CD14-positive monocyte (primary cell): ENCODE data around the gene SPATS2L. TPM values are rescaled to one million over a fixed set of nuclear protein-coding genes. Genes with fewer than 3 reads are reported as not detected.

Experiments used
- DNase-seq, 3 donors: peaks; one replicate each; pipeline ENCODE4 v3.0.0-alpha.2; 2011 to 2022
- H2AFZ ChIP-seq: 2 replicates; pipeline ENCODE4 v1.6.0; 2012; ENCODE audit warnings: mild to moderate bottlenecking, low read depth, low read length, inconsistent platforms; ENCODE audit not compliant: insufficient read depth, poor library complexity, severe bottlenecking
- H3K27ac ChIP-seq, 2 donors: 1 replicate in 1 of 2; 2 replicates in 1 of 2; pipeline ENCODE4 v1.5.1; 2012 to 2013; ENCODE audit warnings: low read length in 2 of 2, control low read depth in 1 of 2, inconsistent platforms in 1 of 2, low read depth in 1 of 2, mild to moderate bottlenecking in 1 of 2
- H3K27me3 ChIP-seq, 2 donors: one replicate each; pipeline versions ENCODE4 v1.6.0 to v1.6.1; 2011 to 2013; ENCODE audit warnings: low read length in 2 of 2; ENCODE audit not compliant: control insufficient read depth in 2 of 2, insufficient read depth in 2 of 2
- H3K36me3 ChIP-seq, 2 donors: replicated peaks in 1 of 2; 1 replicate in 1 of 2; 2 replicates in 1 of 2; pipeline versions ENCODE4 v1.5.1 to v1.6.1; 2012 to 2013; ENCODE audit warnings: low read length in 2 of 2, control low read depth in 1 of 2, inconsistent platforms in 1 of 2, mild to moderate bottlenecking in 1 of 2; ENCODE audit not compliant: insufficient read depth in 2 of 2, control insufficient read depth in 1 of 2
- H3K4me1 ChIP-seq, 2 donors: 1 replicate in 1 of 2; 2 replicates in 1 of 2; pipeline versions ENCODE4 v1.5.1 to v1.6.1; 2012 to 2013; ENCODE audit warnings: low read length in 2 of 2, control low read depth in 1 of 2, inconsistent platforms in 1 of 2, mild to moderate bottlenecking in 1 of 2, moderate library complexity in 1 of 2; ENCODE audit not compliant: insufficient read depth in 2 of 2, control insufficient read depth in 1 of 2
- H3K4me2 ChIP-seq: replicated peaks from 2 replicates; pipeline ENCODE3; 2012; ENCODE audit warnings: low read length, moderate library complexity, mild to moderate bottlenecking; ENCODE audit not compliant: poor library complexity, severe bottlenecking; ENCODE audit errors: extremely low read depth
- H3K4me3 ChIP-seq, 3 experiments: fragments of 200-600 bp in 1 of 3; sonication (generic) in 1 of 3; replicated peaks in 1 of 3; 1 replicate in 2 of 3; 2 replicates in 1 of 3; pipeline ENCODE4 v1.5.1; 2011 to 2013; ENCODE audit warnings: low read length in 3 of 3, mild to moderate bottlenecking in 3 of 3, control low read depth in 2 of 3, low read depth in 2 of 3, inconsistent platforms in 1 of 3, moderate library complexity in 1 of 3
- H3K79me2 ChIP-seq: 2 replicates; pipeline ENCODE4 v1.6.0; 2012; ENCODE audit warnings: mild to moderate bottlenecking, control low read depth, inconsistent platforms, low read length, moderate library complexity; ENCODE audit not compliant: insufficient read depth
- H3K9ac ChIP-seq: 2 replicates; pipeline ENCODE4 v1.6.0; 2017; ENCODE audit warnings: low read length, mild to moderate bottlenecking; ENCODE audit not compliant: insufficient read depth, poor library complexity, severe bottlenecking
- H3K9me3 ChIP-seq, 2 donors: replicated peaks in 1 of 2; 1 replicate in 1 of 2; 2 replicates in 1 of 2; pipeline versions ENCODE4 v1.5.1 to v1.6.1; 2012 to 2013; ENCODE audit warnings: low read length in 2 of 2, control low read depth in 1 of 2; ENCODE audit not compliant: control insufficient read depth in 1 of 2, insufficient read depth in 1 of 2
- H4K20me1 ChIP-seq: 2 replicates; pipeline ENCODE4 v1.6.0; 2012; ENCODE audit warnings: mild to moderate bottlenecking, low read length, control low read depth, moderate library complexity; ENCODE audit not compliant: insufficient read depth
- H3K27ac Mint-ChIP-seq, 7 donors: one replicate each; pipeline ENCODE4 v1.8.0; 2020; ENCODE audit warnings: mild to moderate bottlenecking in 7 of 7, mixed read lengths in 7 of 7, moderate library complexity in 6 of 7, inconsistent platforms in 2 of 7
- H3K27me3 Mint-ChIP-seq, 3 donors: one replicate each; pipeline ENCODE4 v1.8.0; 2021 to 2022; ENCODE audit warnings: low read depth in 3 of 3, mild to moderate bottlenecking in 3 of 3, mixed read lengths in 3 of 3, moderate library complexity in 3 of 3, inconsistent platforms in 1 of 3
- H3K36me3 Mint-ChIP-seq, 2 donors: one replicate each; pipeline ENCODE4 v1.8.0; 2020; ENCODE audit warnings: mixed read lengths in 2 of 2, inconsistent platforms in 1 of 2, mild to moderate bottlenecking in 1 of 2
- H3K4me1 Mint-ChIP-seq: one replicate; pipeline ENCODE4 v1.8.0; 2020; ENCODE audit warnings: mild to moderate bottlenecking, mixed read lengths
- H3K4me3 Mint-ChIP-seq, 2 donors: one replicate each; pipeline ENCODE4 v1.8.0; 2020; ENCODE audit warnings: mild to moderate bottlenecking in 2 of 2, mixed read lengths in 2 of 2, moderate library complexity in 1 of 2
- H3K9me3 Mint-ChIP-seq, 7 donors: one replicate each; pipeline ENCODE4 v1.8.0; 2020 to 2022; ENCODE audit warnings: mixed read lengths in 7 of 7, mild to moderate bottlenecking in 6 of 7, moderate library complexity in 6 of 7, inconsistent platforms in 2 of 7
- CTCF ChIP-seq: fragments of 200-600 bp; IDR thresholded peaks from one replicate; pipeline ENCODE4 v1.8.0; 2022; ENCODE audit warnings: antibody characterized with exemption, mild to moderate bottlenecking
- WGBS: methylation state at CpG from one replicate; pipeline ENCODE4 v1.1.5; 2013; ENCODE audit warnings: missing lambda C conversion rate; ENCODE audit not compliant: insufficient coverage; 5-methylcytosine and 5-hydroxymethylcytosine counted together
- intact Hi-C, 2 donors: fragments of 100-400 bp; cut with micrococcal nuclease; formaldehyde crosslinking; loops; one replicate each; pipeline versions ENCODE4 v1.15.0 to v1.15.1; 2023
- polyA plus RNA-seq, 3 donors: library from polyadenylated mRNA; depleted of rRNA in 1 of 3; unstranded in 2 of 3; stranded (reverse) in 1 of 3; fragments of 300-500 nt in 2 of 3; fragments of >200 nt in 1 of 3; fragmentation: Illumina TruSeq in 2 of 3; gene quantifications; 1 replicate in 2 of 3; 2 replicates in 1 of 3; pipeline ENCODE4 v1.2.3, GENCODE V29; 2012 to 2021

The SPATS2L gene
- polyA plus RNA-seq, 3 donors, result 2.7 to 5.2 (median 3.2) TPM

DNA sequence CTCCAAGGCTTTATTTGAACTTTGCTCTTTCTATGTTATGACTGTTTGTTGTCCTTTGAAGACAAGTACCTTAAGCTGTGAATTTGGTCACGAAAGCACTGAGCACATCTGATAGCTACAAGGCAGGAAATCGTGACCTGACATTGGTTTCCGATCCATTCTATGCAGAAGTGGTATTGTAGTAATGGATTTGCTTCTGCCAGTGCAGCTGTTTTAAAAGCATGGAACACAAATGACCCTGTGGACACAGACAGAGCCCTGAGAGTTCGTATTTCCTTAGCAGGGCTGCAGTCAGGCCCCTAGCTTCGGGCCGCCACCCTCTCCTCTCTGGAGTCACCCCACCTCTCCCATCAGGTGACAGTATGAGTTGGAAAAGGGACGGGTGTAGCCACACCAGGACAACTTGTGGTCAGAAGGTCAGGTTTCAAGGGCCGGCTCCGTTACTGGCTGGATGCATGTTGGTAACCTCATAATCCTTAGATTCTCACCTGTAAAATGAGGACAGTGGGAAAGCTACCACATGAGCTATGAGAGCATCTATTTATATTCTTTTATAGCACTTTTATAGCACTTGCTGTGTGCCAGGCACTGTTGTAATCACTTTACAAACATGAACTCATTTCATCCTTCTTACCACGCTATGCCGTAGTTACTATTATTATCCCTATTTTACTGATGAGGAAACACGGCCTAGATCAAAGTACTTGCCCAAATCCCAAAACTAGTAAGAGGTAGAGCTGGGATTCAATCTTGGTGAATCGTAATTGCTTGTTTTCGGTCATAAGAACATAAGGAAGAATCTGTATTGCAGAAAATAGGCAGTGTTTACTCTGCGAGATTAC is 70.2 kb downstream of the SPATS2L start:
- Mint-ChIP-seq H3K9me3 (peaks cover 0 to 2% (median 0%) of the 10 kb centered on the region in 7 donors), H3K27ac (no peak overlapping the region), H3K36me3 (no peaks in the 10 kb centered on the region), H3K27me3 (peaks cover 1 to 2% (median 1%) of the 10 kb centered on the region in 3 donors), H3K4me3 (no peak overlapping the region), H3K4me1 (peaks cover 38% of the 10 kb centered on the region)
- Histone ChIP-seq H4K20me1 (no peaks in the 10 kb centered on the region), H3K27me3 (no peaks in the 10 kb centered on the region), H3K4me1 (peaks cover 16 to 26% of the 10 kb centered on the region in 2 donors), H2AFZ (no peak overlapping the region), H3K27ac (no peak overlapping the region), H3K36me3 (no peaks in the 10 kb centered on the region), H3K4me2 (no peak overlapping the region), H3K79me2 (no peaks in the 10 kb centered on the region), H3K9me3 (no peaks in the 10 kb centered on the region), H3K4me3 (no peak overlapping the region), H3K9ac (no peak overlapping the region)
- DNase-seq, result no peak
- WGBS, result 38% methylated on average over 5 of the region's 15 CpGs
- TF ChIP-seq CTCF, result no peak
- intact Hi-C loops, result no loop called here

DNA sequence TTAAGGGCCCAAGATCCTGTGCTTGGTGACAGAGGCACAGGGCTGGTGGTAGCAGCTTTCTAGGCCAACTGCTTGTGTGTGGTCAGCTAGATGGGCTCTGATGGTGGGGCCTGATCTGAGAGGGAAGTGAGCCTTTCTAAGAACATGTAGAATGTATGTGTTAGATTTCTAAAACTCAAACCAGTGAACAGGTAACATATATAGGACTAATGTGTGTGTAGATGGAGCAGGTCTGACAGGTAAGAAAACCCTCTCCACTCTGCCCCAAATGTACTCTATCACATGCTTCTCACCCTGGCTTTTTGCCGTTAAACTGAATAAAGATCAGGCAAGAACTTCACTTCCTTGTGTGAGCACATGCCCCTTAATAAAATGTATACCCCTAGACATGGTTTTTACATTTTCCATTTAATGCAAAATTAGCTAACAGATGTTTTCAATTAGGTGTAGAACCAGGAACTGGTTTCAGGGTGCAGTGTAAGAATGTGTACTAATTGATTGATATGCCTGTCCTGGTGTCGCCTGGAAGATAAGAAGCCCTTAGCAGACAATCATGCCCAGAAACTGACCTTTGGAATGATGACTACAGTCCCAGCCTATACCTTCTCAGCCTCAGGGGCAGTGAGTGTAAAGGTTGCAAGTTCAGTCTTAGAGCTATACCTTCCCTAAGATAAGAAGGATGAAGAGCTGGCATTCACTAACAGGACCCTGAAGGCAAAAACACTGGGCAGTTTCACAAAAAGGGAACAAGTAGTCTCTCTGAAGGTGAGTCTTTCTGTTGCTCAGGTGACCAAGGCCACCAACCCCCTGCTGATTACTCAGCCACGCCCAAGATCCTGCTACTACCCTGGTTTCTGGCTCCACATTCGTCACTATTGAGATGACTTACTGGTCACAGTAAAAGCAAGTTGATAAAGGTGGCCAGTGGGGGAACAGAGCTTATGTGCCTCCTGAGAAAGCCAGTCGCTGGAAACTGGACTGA is 71.2 kb downstream of the SPATS2L start:
- no peak overlapping the region for H3K4me3 ChIP-seq
- 78% methylated on average over 3 of the region's 5 CpGs for WGBS
- Mint-ChIP-seq H3K36me3 (no peaks in the 10 kb centered on the region), H3K4me3 (no peak overlapping the region), H3K4me1 (peaks cover 38% of the 10 kb centered on the region), H3K27ac (no peak overlapping the region), H3K9me3 (peaks cover 0 to 2% (median 0%) of the 10 kb centered on the region in 7 donors), H3K27me3 (peaks cover 1 to 2% (median 1%) of the 10 kb centered on the region in 3 donors)
- H3K27me3 ChIP-seq, result no peaks in the 10 kb centered on the region
- H3K4me1 ChIP-seq, result peaks cover 16 to 26% of the 10 kb centered on the region in 2 donors
- TF ChIP-seq CTCF, result no peak
- H3K9ac ChIP-seq, result no peak overlapping the region
- no peak overlapping the region for H2AFZ ChIP-seq
- H3K4me2 ChIP-seq, result no peak overlapping the region
- intact Hi-C loops, result no loop called here
- no peaks in the 10 kb centered on the region for H4K20me1 ChIP-seq
- H3K27ac ChIP-seq, result no peak overlapping the region
- no peaks in the 10 kb centered on the region for H3K36me3 ChIP-seq
- H3K79me2 ChIP-seq, result no peaks in the 10 kb centered on the region
- H3K9me3 ChIP-seq, result no peaks in the 10 kb centered on the region
- DNase-seq, result no peak
